ENCODE measurements around the gene TMTC2. TPM values are rescaled to one million over a fixed set of nuclear protein-coding genes. Genes with fewer than 3 reads are reported as not detected.

TMTC2 gene
- total and polyA plus RNA-seq, 2 donors (not counting 1 experiment from before 2014, with no cell fraction given), result 2.4 to 3.2 TPM

DNA sequence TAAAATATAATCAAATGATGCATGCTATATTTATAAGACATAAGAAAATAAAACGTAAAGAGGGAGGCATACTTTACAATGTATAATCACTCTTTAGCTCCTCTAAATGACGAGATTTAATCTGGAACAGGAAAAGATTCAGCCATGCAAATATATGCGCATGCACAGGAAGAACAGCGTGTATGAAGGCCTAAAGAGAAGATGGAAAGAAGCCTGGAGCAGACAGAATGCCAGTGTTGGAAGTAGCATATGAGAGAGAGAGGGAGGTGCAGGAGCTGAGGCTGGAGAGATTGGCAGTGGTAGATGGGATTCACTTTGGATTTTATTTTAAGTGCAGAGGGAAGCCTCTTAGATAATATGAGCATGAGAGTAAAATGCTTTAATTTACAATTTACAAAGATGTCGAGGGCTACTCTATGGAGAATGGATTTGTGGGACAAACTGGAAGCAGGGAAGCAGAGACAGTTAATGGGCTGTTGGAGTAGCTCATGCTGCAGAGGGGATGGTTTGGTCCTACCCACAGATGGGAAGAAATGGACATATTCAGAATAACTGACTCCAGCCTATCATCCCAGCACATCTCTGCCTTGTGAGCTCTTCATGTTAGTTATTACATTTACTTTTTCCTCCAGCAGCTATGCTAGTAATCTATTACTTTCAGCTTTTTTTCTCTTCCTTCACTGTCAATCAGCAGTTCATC lies 411.1 kb downstream of the TMTC2 start:
- intact Hi-C loops (cut with micrococcal nuclease), result no loop called here
- Mint-ChIP-seq H3K4me3 (no peak overlapping the region), H3K27ac (no peak overlapping the region), H3K27me3 (no peaks in the 10 kb centered on the region), H3K9me3 (ENCODE audit: insufficient read depth) (peaks cover 4% of the 10 kb centered on the region), H3K4me1 (no peaks in the 10 kb centered on the region)
- Histone ChIP-seq H3K4me3 (ENCODE audit: control extremely low read depth in 1 of 5, extremely low read depth in 1 of 5, insufficient read depth in 1 of 5, low read depth in 2 of 5, low read length in 4 of 5) (no peak overlapping the region), H3K4me2 (replicated peaks; ENCODE audit: low read depth, low read length, poor library complexity, severe bottlenecking) (no peak overlapping the region), H3K9ac (ENCODE audit: low read length) (no peak overlapping the region), H3K9me3 (ENCODE audit: control extremely low read depth in 1 of 3, control insufficient read depth in 2 of 3, insufficient read depth in 1 of 3, low read length in 2 of 3) (peaks cover 0 to 1% (median 0%) of the 10 kb centered on the region in 3 donors), H4K20me1 (ENCODE audit: control insufficient read depth, insufficient read depth, low read length, poor library complexity, severe bottlenecking) (no peaks in the 10 kb centered on the region), H3K36me3 (replicated peaks in 1 of 2; ENCODE audit: control extremely low read depth in 1 of 2, control insufficient read depth in 1 of 2, extremely low read depth in 1 of 2, insufficient read depth in 2 of 2, low read length in 1 of 2) (no peaks in the 10 kb centered on the region), H3K27me3 (replicated peaks in 1 of 4; ENCODE audit: control extremely low read depth in 1 of 4, control insufficient read depth in 3 of 4, insufficient read depth in 4 of 4, low read length in 3 of 4) (no peaks in the 10 kb centered on the region), H2AFZ (ENCODE audit: insufficient read depth, low read depth, low read length, poor library complexity, severe bottlenecking) (no peak overlapping the region), H3K79me2 (ENCODE audit: control insufficient read depth, insufficient read depth, low read length) (no peaks in the 10 kb centered on the region), H3K27ac (ENCODE audit: low read length in 2 of 2) (no peak overlapping the region), H3K4me1 (ENCODE audit: control insufficient read depth in 2 of 2, insufficient read depth in 2 of 2, low read length in 2 of 2) (no peaks in the 10 kb centered on the region)
- no peak for DNase-seq
- no peak for TF ChIP-seq EZH2 (IDR thresholded peaks at IDR 0.05; ENCODE audit: borderline replicate concordance, insufficient read depth, low read depth, low read length, poor library complexity, severe bottlenecking)
- TF ChIP-seq, protein P1, sequence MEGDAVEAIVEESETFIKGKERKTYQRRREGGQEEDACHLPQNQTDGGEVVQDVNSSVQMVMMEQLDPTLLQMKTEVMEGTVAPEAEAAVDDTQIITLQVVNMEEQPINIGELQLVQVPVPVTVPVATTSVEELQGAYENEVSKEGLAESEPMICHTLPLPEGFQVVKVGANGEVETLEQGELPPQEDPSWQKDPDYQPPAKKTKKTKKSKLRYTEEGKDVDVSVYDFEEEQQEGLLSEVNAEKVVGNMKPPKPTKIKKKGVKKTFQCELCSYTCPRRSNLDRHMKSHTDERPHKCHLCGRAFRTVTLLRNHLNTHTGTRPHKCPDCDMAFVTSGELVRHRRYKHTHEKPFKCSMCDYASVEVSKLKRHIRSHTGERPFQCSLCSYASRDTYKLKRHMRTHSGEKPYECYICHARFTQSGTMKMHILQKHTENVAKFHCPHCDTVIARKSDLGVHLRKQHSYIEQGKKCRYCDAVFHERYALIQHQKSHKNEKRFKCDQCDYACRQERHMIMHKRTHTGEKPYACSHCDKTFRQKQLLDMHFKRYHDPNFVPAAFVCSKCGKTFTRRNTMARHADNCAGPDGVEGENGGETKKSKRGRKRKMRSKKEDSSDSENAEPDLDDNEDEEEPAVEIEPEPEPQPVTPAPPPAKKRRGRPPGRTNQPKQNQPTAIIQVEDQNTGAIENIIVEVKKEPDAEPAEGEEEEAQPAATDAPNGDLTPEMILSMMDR (IDR thresholded peaks at IDR 0.05), result no peak
- WGBS (ENCODE audit: insufficient coverage), result 100% methylated on average over 3 of the region's 5 CpGs
- ChIA-PET CTCF (no interaction called here), POLR2A (no interaction called here)
- ATAC-seq (ENCODE audit: low read depth), result no peak

DNA sequence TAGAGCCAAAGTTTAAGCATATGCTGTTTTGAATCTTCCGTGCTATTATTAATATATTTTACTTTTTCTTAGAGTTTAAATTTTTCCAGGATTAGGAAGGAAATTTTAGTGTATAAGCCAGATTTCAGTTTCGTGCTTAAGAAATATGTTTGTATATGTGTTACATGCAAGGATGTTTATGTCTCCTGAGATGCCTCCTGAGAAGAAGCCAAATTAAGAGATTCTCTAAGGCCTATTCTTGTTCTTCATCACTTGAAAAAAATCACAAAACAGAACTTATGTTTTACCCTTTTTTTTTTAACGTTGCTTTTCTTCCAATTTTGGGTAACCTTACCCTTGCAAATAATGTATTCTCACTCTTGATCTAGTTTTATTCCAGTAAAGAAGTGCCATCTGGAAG lies 412.7 kb downstream of the TMTC2 start:
- Histone ChIP-seq H3K9ac (ENCODE audit: low read length) (no peak overlapping the region), H3K27me3 (replicated peaks in 1 of 4; ENCODE audit: control extremely low read depth in 1 of 4, control insufficient read depth in 3 of 4, insufficient read depth in 4 of 4, low read length in 3 of 4) (no peaks in the 10 kb centered on the region), H3K27ac (ENCODE audit: low read length in 2 of 2) (no peak overlapping the region), H3K79me2 (ENCODE audit: control insufficient read depth, insufficient read depth, low read length) (no peaks in the 10 kb centered on the region), H3K9me3 (ENCODE audit: control extremely low read depth in 1 of 3, control insufficient read depth in 2 of 3, insufficient read depth in 1 of 3, low read length in 2 of 3) (peaks cover 0 to 6% (median 1%) of the 10 kb centered on the region in 3 donors), H2AFZ (ENCODE audit: insufficient read depth, low read depth, low read length, poor library complexity, severe bottlenecking) (no peak overlapping the region), H3K4me1 (ENCODE audit: control insufficient read depth in 2 of 2, insufficient read depth in 2 of 2, low read length in 2 of 2) (no peaks in the 10 kb centered on the region), H3K4me3 (ENCODE audit: control extremely low read depth in 1 of 5, extremely low read depth in 1 of 5, insufficient read depth in 1 of 5, low read depth in 2 of 5, low read length in 4 of 5) (no peak overlapping the region), H3K36me3 (replicated peaks in 1 of 2; ENCODE audit: control extremely low read depth in 1 of 2, control insufficient read depth in 1 of 2, extremely low read depth in 1 of 2, insufficient read depth in 2 of 2, low read length in 1 of 2) (no peaks in the 10 kb centered on the region), H4K20me1 (ENCODE audit: control insufficient read depth, insufficient read depth, low read length, poor library complexity, severe bottlenecking) (no peaks in the 10 kb centered on the region), H3K4me2 (replicated peaks; ENCODE audit: low read depth, low read length, poor library complexity, severe bottlenecking) (no peak overlapping the region)
- no CpG with 5 or more reads among the region's 3 CpGs for WGBS (ENCODE audit: insufficient coverage)
- intact Hi-C loops (cut with micrococcal nuclease), result no loop called here
- H3K27ac Mint-ChIP-seq, result no peak overlapping the region
- ATAC-seq (ENCODE audit: low read depth) (no peak), DNase-seq (no peak)
- ChIA-PET CTCF (no interaction called here), POLR2A (no interaction called here)
- H3K27me3 Mint-ChIP-seq, result no peaks in the 10 kb centered on the region
- H3K9me3 Mint-ChIP-seq (ENCODE audit: insufficient read depth), result peaks cover 4% of the 10 kb centered on the region
- no peaks in the 10 kb centered on the region for H3K4me1 Mint-ChIP-seq
- H3K4me3 Mint-ChIP-seq, result no peak overlapping the region
- TF ChIP-seq EZH2 (IDR thresholded peaks at IDR 0.05; ENCODE audit: borderline replicate concordance, insufficient read depth, low read depth, low read length, poor library complexity, severe bottlenecking), result no peak
- TF ChIP-seq, protein P1 (IDR thresholded peaks at IDR 0.05), result no peak

Data from B cell (primary cell).